T47D (cell line): Measurements from ENCODE around the gene PSD4.

Experiments used
- DNase-seq, 2 experiments: peaks; one replicate each; pipeline versions ENCODE4 v3.0.0 to v3.0.0-alpha.2; 2011 to 2012; ENCODE audit warnings: low read depth in 1 of 2, low spot score in 1 of 2
- JUND ChIP-seq: IDR thresholded peaks from 2 replicates; pipeline ENCODE4 v1.6.1; 2012; ENCODE audit warnings: low read depth
- in situ Hi-C: cut with HindIII; loops from 2 replicates; pipeline ENCODE4 v1.10.0; 2016; ENCODE audit warnings: low sequenced_read_pairs, low pct_unique_long_range_greater_than_20kb

PSD4 gene

DNA sequence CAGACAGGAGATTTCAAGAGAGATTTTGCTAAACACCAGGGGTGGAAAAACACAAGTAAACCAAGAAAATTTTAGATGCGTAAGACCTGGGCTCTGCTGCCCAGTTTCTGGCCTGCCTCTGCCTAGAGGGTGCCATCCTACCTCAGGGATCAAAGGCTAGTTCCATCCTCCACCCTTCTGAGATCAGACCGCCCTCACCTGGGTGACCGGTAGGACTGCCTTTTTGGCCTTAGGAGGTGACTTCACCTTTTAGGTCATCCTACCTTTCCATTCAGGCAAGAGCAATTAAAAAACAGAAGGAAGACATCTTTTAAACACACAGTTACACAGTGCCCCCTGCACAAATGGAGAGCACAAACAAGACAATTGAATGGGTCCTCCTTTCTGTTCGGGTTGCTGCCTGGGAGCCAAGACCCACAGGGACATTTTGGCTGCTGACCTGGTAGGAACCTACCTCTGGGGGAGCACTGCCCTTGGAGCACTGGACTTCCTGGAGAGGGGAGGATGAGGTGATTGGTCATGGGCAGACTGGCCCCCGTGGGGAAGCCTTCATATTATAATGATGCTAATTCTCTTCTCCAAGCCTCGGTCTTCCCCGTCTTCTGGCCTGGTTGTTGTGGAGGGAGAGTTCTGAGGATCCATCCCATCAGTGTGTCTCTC, 3.1 kb downstream of the PSD4 start:
- in situ Hi-C loops, result no loop called here
- peak in 1 of 2 experiments; percentile 32 for DNase-seq
- TF ChIP-seq JUND, result no peak

GRCh38 chr2:113178069-113178746, 4.4 kb downstream of the PSD4 start:
- no peak for DNase-seq
- in situ Hi-C loops, result no loop called here
- TF ChIP-seq JUND, result no peak

DNA sequence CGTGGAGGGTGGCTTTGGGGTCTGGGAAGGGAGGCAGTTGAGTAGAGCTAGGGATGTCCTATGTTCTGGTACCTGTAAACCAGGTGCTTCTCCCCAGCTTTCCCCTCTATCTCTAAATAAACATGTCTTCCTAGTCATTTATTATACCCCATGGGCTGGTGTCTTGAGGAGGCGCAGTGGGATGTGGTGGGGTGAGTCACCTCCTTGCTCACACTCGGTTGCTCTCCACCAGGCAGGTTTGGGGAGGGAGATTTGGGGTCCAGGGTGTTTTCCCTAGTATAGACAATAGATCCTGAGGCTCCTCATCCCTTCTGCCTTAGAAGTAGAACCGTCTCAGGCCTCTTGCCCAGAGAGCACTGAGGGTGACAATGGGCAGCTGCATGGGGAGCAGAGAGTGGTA, 5.1 kb downstream of the PSD4 start:
- DNase-seq, result no peak
- TF ChIP-seq JUND, result no peak
- in situ Hi-C loops, result no loop called here

DNA sequence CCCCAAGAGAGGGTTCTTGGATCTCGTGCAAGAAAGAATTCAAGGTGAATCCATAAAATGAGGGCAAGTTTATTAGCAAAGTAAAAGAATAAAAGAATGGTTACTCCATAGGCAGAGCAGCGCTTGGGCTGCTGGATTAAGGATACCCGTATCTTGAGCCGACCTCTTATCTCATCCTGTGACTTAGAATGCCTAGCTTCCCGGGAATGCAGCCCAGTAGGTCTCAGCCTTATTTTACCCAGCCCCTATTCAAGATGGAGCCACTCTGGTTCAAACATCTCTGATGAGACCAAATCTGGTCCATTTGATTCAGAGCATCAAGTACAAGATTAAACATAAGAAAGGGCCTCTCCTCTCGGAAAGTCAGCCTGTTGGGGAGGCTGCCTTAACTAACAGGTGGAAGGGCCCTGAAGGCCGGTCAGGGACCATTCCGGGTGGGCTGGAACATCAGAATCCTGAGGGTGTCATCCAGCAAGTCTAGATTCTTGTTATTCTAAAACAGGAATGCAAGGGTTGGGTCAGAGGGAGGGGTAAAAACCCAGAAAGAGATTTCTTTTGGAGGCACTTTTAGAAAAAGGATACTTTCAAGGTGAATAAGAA, 5.8 kb downstream of the PSD4 start:
- in situ Hi-C loops, result no loop called here
- TF ChIP-seq JUND, result no peak
- no peak for DNase-seq

DNA sequence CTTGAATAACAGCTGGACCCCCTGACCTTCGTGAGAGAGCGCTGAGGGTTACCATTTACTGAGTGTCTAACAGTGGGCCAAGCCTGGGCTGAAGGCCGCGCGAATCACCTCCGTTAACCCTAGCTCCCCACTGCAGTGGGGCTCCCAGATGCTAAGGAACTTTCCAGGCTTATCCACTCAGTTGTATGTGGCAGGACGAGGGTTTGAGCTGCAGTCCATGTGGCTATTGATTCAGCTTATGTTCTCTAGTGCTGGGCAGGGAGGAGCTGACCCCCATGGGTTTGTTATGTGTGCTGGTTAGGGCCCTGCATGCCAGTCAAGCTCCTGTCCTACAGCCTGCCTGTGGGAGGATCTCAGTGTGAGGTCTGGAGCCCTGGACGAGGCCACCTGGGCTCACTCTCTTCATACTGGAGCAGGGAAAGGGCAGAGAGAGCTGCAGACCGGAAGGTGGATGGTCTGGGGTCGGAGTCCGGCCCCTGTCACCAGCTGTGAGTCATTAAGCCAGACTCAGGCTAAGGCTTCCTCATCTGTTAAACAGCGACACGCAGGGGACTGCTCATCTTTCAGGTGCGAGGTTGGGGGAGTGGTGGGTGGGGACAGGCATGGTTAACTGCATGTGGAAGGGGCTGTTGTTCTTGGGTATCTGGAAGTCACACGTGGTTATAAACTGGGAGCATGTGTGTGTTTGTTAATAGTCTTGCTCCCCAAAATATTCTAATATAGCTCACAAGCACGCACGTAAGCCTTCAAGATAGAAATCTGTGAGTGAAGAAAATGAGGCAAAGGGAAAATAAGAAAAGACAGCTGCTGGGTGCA, 6.6 kb downstream of the PSD4 start:
- no peak for TF ChIP-seq JUND
- in situ Hi-C loops, result no loop called here
- DNase-seq, result no peak

DNA sequence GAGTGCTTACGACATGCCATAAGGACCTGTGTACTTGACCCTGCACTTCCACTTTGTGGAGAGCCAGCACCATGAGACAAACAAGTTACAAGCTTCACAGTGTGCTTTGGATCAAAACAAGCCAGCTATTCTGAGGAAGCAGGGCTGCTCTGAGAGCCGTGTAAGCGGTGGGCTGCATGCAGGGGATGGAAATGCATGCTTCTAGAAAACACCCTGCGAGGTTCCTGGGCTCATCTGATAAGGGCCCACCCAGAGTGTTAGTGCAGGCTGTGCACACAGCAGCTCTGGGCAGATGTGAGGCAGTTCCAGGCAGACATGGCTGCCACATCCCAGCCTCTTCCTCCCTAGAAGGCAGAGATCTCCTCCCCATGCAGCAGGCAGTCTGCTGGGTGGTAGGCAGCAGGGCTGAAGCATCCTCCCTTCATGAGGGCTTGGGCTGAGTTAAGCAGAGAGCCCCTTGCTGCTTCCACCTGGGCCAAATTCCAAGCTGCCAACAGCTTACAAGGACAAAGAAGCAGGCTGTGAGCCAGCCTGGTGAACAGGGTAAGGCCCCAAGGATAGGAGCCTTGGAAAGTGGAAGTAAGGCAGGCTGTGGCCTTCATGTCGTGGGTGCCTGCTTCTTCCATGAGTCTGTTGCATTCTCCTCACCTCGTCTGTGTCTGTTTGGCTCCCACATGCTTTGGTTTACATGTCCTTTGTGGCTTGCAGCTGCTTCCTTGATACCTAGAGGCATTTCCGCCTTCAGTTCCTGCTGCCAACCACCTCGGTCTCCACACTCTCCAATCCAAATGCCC, 7.7 kb downstream of the PSD4 start:
- no peak for TF ChIP-seq JUND
- in situ Hi-C loops, result no loop called here
- DNase-seq, result peak in 1 of 2 experiments; percentile 57

DNA sequence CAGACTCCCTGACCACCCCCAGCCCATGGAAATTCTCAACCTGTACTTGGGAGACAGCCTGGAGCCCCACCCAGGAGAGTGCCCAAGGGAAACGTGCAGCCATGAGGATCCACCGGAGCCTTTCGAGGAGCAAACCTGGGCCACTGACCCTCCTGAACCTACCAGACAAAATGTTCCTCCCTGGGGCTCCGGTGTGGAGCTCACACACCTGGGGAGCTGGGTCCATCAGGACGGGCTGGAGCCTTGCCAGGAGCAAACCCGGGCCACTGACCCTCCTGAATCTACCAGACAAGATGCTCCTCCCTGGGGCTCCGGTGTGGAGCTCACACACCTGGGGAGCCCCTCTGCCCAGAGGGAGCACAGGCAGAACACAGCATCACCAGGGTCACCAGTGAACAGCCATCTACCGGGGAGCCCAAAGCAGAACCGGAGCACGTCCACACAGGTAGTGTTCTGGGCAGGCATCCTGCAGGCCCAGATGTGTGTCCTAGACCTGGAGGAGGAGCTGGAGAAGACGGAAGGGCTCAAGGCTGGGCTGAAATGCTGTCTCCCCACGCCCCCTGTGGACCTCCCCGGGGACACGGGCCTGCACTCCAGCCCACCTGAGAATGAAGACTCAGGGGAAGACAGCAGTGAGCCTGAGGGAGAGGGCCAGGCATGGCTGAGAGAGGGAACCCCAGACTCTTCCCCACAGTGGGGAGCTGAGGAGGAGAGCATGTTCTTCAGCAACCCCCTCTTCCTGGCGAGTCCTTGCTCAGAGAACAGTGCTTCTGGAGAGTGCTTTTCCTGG, 8.9 kb downstream of the PSD4 start:
- in situ Hi-C loops, result no loop called here
- DNase-seq, result no peak
- TF ChIP-seq JUND, result no peak

GRCh38 chr2:113183264-113183663, 9.5 kb downstream of the PSD4 start:
- DNase-seq, result no peak
- no peak for TF ChIP-seq JUND
- in situ Hi-C loops, result no loop called here

DNA sequence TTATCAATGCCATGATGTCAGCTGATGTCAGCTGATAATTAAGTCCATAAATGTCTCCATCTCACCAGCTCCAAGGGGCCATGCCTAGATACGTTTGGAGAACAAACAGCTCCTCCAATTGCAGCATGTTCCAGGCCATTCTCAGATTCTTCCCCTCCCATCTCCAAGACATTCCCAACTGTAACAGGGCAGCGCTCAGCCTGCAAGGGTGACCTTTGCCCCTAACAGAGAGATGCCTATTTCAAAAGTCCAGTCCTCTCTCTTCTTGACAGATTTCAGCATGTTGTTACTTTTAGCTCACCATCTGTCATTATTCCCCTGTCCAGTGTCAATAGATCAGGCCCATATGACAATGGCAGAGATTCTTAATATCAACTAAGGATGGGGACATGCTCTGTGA, 9.9 kb downstream of the PSD4 start:
- in situ Hi-C loops, result no loop called here
- no peak for TF ChIP-seq JUND
- DNase-seq, result no peak

DNA sequence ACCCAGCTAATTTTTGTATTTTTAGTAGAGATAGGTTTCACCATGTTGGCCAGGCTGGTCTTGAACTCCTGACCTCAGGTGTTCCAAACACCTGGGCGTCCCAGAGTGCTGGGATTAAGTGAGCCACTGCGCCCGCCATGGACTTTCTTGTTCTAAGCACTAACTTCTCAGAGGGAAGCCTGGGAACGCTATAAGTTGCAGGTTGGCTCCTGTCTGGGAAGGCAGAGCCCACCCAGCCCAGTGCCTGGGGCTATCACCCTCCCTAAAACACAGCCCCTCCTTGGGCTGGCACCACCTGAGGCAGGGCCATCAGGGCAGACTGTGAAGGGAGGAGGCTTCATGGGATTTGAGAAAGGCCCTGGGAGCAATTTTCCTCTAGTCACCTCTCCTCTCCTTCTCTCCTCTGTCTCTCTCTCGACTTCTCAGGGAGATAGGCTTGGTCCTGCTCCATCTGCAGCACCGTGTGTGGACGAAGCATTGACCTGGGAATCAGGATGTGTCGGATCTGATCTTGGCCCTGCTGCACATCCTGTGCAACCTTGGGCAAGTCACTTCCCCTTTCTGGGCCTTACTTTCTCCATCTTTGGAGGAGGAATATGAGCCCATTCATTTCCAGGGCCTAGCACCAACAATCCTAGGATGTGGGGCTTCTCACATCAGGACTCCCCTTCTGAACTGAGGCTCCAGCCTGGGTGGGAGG, 10.9 kb downstream of the PSD4 start:
- no peak for TF ChIP-seq JUND
- in situ Hi-C loops, result no loop called here
- DNase-seq, result no peak

GRCh38 chr2:113185664-113186432, 12.1 kb downstream of the PSD4 start:
- in situ Hi-C loops, result no loop called here
- DNase-seq, result no peak

More at GRCh38 chr2:113185664-113186432, 12.1 kb downstream of the PSD4 start:
- TF ChIP-seq JUND, result no peak
